K562 (cell line): ENCODE results near the gene NUAK2. TPM values are rescaled to one million over a fixed set of nuclear protein-coding genes. Genes with fewer than 3 reads are reported as not detected.
A peak's percentile ranks its signal among the peaks of the same experiment; 100 is the strongest.

Source experiments
- ARID2 ChIP-seq: fragments of 450-650 bp; IDR thresholded peaks from 2 replicates; pipeline ENCODE4 v1.6.1; 2017; ENCODE audit warnings: antibody characterized with exemption, mild to moderate bottlenecking
- ARNT ChIP-seq, 2 experiments: fragments of 450-650 bp; IDR thresholded peaks; 2 replicates each; pipeline ENCODE4 v1.6.1; 2016; ENCODE audit warnings: mild to moderate bottlenecking in 1 of 2
- ASH1L ChIP-seq: fragments of 450-650 bp; IDR thresholded peaks from 2 replicates; pipeline ENCODE4 v1.6.1; 2018; ENCODE audit warnings: borderline replicate concordance, mild to moderate bottlenecking, low read depth; ENCODE audit not compliant: partially characterized antibody
- BRD9 ChIP-seq: fragments of 450-650 bp; IDR thresholded peaks from 2 replicates; pipeline ENCODE4 v1.6.1; 2018; ENCODE audit warnings: low read depth; ENCODE audit not compliant: partially characterized antibody
- CCAR2 ChIP-seq: fragments of 200-400 bp; formaldehyde crosslinking; IDR thresholded peaks from 2 replicates; pipeline ENCODE4 v1.6.1; 2017; ENCODE audit warnings: mild to moderate bottlenecking, low read depth, low read length
- CHD2 ChIP-seq: IDR thresholded peaks from 2 replicates; pipeline ENCODE4 v1.6.1; 2011; ENCODE audit warnings: low read depth, low read length
- CXXC5 ChIP-seq: fragments of 250-450 bp; sonication (Bioruptor Pico); IDR thresholded peaks from 2 replicates; pipeline ENCODE4 v1.8.0; 2022; ENCODE audit warnings: inconsistent platforms, mild to moderate bottlenecking, moderate library complexity
- HIVEP1 ChIP-seq: fragments of 250-450 bp; sonication (Bioruptor Pico); IDR thresholded peaks from 2 replicates; pipeline ENCODE4 v1.4.0; 2020; ENCODE audit warnings: mild to moderate bottlenecking
- JUND ChIP-seq, 2 experiments: IDR thresholded peaks; 2 replicates in 1 of 2; 3 replicates in 1 of 2; pipeline ENCODE4 v1.6.1; 2011; ENCODE audit warnings: borderline replicate concordance in 2 of 2, low read depth in 2 of 2, low read length in 2 of 2, improper control_type of control experiment in 1 of 2, missing biosample characterization in 1 of 2, missing genetic modification characterization in 1 of 2, missing genetic modification reagents in 1 of 2
- MYNN ChIP-seq, 2 experiments: sonication (generic); formaldehyde crosslinking in 1 of 2; IDR thresholded peaks; 2 replicates each; pipeline versions ENCODE4 v1.5.0 to v1.6.1; 2016 to 2020; ENCODE audit warnings: antibody characterized with exemption in 1 of 2, missing genetic modification reagents in 1 of 2
- POLR3A ChIP-seq: IDR thresholded peaks from 2 replicates; pipeline ENCODE4 v1.6.1; 2011; ENCODE audit warnings: borderline replicate concordance, mild to moderate bottlenecking, moderate library complexity; ENCODE audit not compliant: insufficient read length, insufficient read depth; ENCODE audit errors: extremely low read depth
- RAD21 ChIP-seq, 2 experiments: fragments of 250-450 bp in 1 of 2; fragments of 450-650 bp in 1 of 2; sonication (Bioruptor Pico) in 1 of 2; formaldehyde crosslinking in 1 of 2; IDR thresholded peaks in 1 of 2; conservative IDR thresholded peaks in 1 of 2; 2 replicates each; pipeline versions ENCODE4 v1.4.0 to v1.8.0; 2020 to 2022; ENCODE audit warnings: mild to moderate bottlenecking in 2 of 2, moderate library complexity in 1 of 2
- SIRT6 ChIP-seq: IDR thresholded peaks from one replicate; pipeline ENCODE4 v1.6.1; 2012; ENCODE audit warnings: low read depth, mild to moderate bottlenecking, control low read depth, inconsistent platforms, low read length, moderate library complexity
- SP1 ChIP-seq: sonication (generic); formaldehyde crosslinking; IDR thresholded peaks from 2 replicates; pipeline ENCODE4 v1.8.1; 2022; ENCODE audit warnings: mild to moderate bottlenecking, missing genetic modification reagents
- SREBF1 ChIP-seq: fragments of 150-350 bp; IDR thresholded peaks from 2 replicates; pipeline ENCODE4 v1.6.1; 2014; ENCODE audit warnings: antibody characterized with exemption, low read depth, low read length, borderline replicate concordance
- STAG1 ChIP-seq: sonication (generic); formaldehyde crosslinking; IDR thresholded peaks from 2 replicates; pipeline ENCODE4 v1.5.0; 2020; ENCODE audit warnings: missing genetic modification reagents, borderline replicate concordance
- TEAD2 ChIP-seq: fragments of 450-650 bp; IDR thresholded peaks from 2 replicates; pipeline ENCODE4 v1.6.1; 2016; ENCODE audit warnings: missing genetic modification characterization, control low read depth, missing compliant biosample characterization
- ZBTB17 ChIP-seq: fragments of 450-650 bp; formaldehyde crosslinking; IDR thresholded peaks from 2 replicates; pipeline ENCODE4 v1.4.0; 2020; ENCODE audit warnings: mild to moderate bottlenecking
- ZNF311 ChIP-seq: fragments of 250-450 bp; sonication (Bioruptor Pico); IDR thresholded peaks from 2 replicates; pipeline ENCODE4 v1.4.0; 2020; ENCODE audit warnings: mild to moderate bottlenecking, moderate library complexity
- ZNF584 ChIP-seq: fragments of 200-800 bp; sonication (Bioruptor generic); IDR thresholded peaks from 2 replicates; pipeline ENCODE4 v1.6.1; 2016; ENCODE audit warnings: low read depth, mild to moderate bottlenecking, missing genetic modification characterization, missing compliant biosample characterization
- polyA plus RNA-seq, 8 experiments: library from polyadenylated mRNA; depleted of rRNA in 4 of 8; stranded (reverse) in 5 of 8; unstranded in 3 of 8; fragments of >200 nt; fragmentation: Nextera tagmentation in 2 of 8; fragmentation: Illumina TruSeq in 1 of 8; extraction: Ambion mirVana in 2 of 8; extraction: Trizol in 1 of 8; gene quantifications; 2 replicates each; pipeline versions ENCODE4 v1.2.1 to v1.2.3, GENCODE V29; 2011 to 2014; ENCODE audit warnings: inconsistent platforms in 1 of 8, missing spikeins in 1 of 8
- total RNA-seq, 7 experiments: library from RNA; depleted of rRNA in 6 of 7; stranded (reverse); fragments of >200 nt in 6 of 7; fragmentation: Illumina TruSeq in 2 of 7; extraction: Trizol in 2 of 7; gene quantifications; 2 replicates each; pipeline versions ENCODE4 v1.2.1 to v1.2.3, GENCODE V29; 2011 to 2021; ENCODE audit warnings: low replicate concordance in 1 of 7
- TF ChIP-seq, protein P1 (sequence below), 2 experiments: fragments of 450-650 bp; IDR thresholded peaks; 2 replicates each; pipeline ENCODE4 v1.6.1; 2016
- TF ChIP-seq, protein P2 (sequence below): fragments of 250-450 bp; sonication (Bioruptor Pico); IDR thresholded peaks from 2 replicates; pipeline ENCODE4 v1.4.0; 2020; ENCODE audit warnings: mild to moderate bottlenecking
- TF ChIP-seq, protein P3 (sequence below), 2 experiments: fragments of 200-800 bp in 1 of 2; sonication (Bioruptor generic) in 1 of 2; sonication (generic) in 1 of 2; formaldehyde crosslinking in 1 of 2; IDR thresholded peaks in 1 of 2; conservative IDR thresholded peaks in 1 of 2; 2 replicates each; pipeline versions ENCODE4 v1.5.0 to v1.6.1; 2016 to 2020; ENCODE audit warnings: missing compliant biosample characterization in 1 of 2, missing genetic modification characterization in 1 of 2, missing genetic modification reagents in 1 of 2

The NUAK2 gene
- total and polyA plus RNA-seq, 9 of the 15 experiments (the other 6 are each of a cell fraction or from before 2014, with no cell fraction given) = 0.04 to 0.44 (median 0.14) TPM

- TF ChIP-seq, protein P1, sequence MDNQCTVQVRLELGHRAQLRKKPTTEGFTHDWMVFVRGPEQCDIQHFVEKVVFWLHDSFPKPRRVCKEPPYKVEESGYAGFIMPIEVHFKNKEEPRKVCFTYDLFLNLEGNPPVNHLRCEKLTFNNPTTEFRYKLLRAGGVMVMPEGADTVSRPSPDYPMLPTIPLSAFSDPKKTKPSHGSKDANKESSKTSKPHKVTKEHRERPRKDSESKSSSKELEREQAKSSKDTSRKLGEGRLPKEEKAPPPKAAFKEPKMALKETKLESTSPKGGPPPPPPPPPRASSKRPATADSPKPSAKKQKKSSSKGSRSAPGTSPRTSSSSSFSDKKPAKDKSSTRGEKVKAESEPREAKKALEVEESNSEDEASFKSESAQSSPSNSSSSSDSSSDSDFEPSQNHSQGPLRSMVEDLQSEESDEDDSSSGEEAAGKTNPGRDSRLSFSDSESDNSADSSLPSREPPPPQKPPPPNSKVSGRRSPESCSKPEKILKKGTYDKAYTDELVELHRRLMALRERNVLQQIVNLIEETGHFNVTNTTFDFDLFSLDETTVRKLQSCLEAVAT (IDR thresholded peaks at IDR 0.05) = peak in 1 of 2 experiments; percentile 67; a peak in 1 of 4 replicates
- TF ChIP-seq ARID2 = peak; percentile 43; the same call in 1 of the 2 replicates
- TF ChIP-seq TEAD2 (tag) = no peak
- TF ChIP-seq HIVEP1 = 0 out of 2 replicates have a peak, but pooled peaks have one; percentile 20
- no peak for TF ChIP-seq ZNF311 (CRISPR knock-in tag)
- TF ChIP-seq RAD21 (CRISPR knock-in tag; conservative IDR thresholded peaks at IDR 0.05 in 1 of 2, IDR thresholded peaks at IDR 0.05 in 1 of 2) = peak; percentile 77 to 93
- no peak for TF ChIP-seq SREBF1
- no peak for TF ChIP-seq ASH1L
- TF ChIP-seq STAG1 (CRISPR knock-in tag) = peak; percentile 58; the same call in 1 of the 2 replicates
- TF ChIP-seq MYNN (IDR thresholded peaks at IDR 0.05) = peak; percentile 70
- no peak for TF ChIP-seq MYNN (CRISPR knock-in tag; IDR thresholded peaks at IDR 0.05)
- 0 out of 2 replicates have a peak, but pooled peaks have one; percentile 24 for TF ChIP-seq SP1
- TF ChIP-seq, protein P2, sequence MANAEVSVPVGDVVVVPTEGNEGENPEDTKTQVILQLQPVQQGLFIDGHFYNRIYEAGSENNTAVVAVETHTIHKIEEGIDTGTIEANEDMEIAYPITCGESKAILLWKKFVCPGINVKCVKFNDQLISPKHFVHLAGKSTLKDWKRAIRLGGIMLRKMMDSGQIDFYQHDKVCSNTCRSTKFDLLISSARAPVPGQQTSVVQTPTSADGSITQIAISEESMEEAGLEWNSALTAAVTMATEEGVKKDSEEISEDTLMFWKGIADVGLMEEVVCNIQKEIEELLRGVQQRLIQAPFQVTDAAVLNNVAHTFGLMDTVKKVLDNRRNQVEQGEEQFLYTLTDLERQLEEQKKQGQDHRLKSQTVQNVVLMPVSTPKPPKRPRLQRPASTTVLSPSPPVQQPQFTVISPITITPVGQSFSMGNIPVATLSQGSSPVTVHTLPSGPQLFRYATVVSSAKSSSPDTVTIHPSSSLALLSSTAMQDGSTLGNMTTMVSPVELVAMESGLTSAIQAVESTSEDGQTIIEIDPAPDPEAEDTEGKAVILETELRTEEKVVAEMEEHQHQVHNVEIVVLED (CRISPR knock-in tag) = 0 out of 2 replicates have a peak, but pooled peaks have one; percentile 19
- TF ChIP-seq SIRT6 = no peak
- peak; percentile 32; the same call in 1 of the 2 replicates for TF ChIP-seq CXXC5 (CRISPR knock-in tag)
- TF ChIP-seq CCAR2 = no peak
- TF ChIP-seq ZBTB17 (CRISPR knock-in tag) = 0 out of 2 replicates have a peak, but pooled peaks have one; percentile 30
- TF ChIP-seq ARNT (IDR thresholded peaks at IDR 0.05) = peak in 1 of 2 experiments; percentile 62; a peak in 1 of 4 replicates
- 0 out of 2 replicates have a peak, but pooled peaks have one; percentile 39 for TF ChIP-seq JUND (IDR thresholded peaks at IDR 0.05; ENCODE audit: borderline replicate concordance, low read depth, low read length)
- no peak; the same call in 2 of the 3 replicates for TF ChIP-seq JUND (tag; IDR thresholded peaks at IDR 0.05; ENCODE audit: borderline replicate concordance, low read depth, low read length)
- TF ChIP-seq ZNF584 = no peak
- TF ChIP-seq, protein P3, sequence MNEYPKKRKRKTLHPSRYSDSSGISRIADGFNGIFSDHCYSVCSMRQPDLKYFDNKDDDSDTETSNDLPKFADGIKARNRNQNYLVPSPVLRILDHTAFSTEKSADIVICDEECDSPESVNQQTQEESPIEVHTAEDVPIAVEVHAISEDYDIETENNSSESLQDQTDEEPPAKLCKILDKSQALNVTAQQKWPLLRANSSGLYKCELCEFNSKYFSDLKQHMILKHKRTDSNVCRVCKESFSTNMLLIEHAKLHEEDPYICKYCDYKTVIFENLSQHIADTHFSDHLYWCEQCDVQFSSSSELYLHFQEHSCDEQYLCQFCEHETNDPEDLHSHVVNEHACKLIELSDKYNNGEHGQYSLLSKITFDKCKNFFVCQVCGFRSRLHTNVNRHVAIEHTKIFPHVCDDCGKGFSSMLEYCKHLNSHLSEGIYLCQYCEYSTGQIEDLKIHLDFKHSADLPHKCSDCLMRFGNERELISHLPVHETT (CRISPR knock-in tag; conservative IDR thresholded peaks at IDR 0.05 in 1 of 2, IDR thresholded peaks at IDR 0.05 in 1 of 2) = no peak
- peak; percentile 50; the same call in 1 of the 2 replicates for TF ChIP-seq CHD2
- no peak for TF ChIP-seq BRD9
- no peak for TF ChIP-seq POLR3A
Measured at GRCh38 chr1:205335692-205336091, 14.1 kb upstream of the NUAK2 start (continued).
